ENCODE results near the gene GALNT13. TPM values are rescaled to one million over a fixed set of nuclear protein-coding genes. Genes with fewer than 3 reads are reported as not detected.

The GALNT13 gene
- total and polyA plus RNA-seq, 2 donors (not counting 1 experiment from before 2014, with no cell fraction given) = not detected

- no peaks in the 10 kb centered on the region for H3K27me3 Mint-ChIP-seq
- Histone ChIP-seq H3K79me2 (ENCODE audit: control insufficient read depth, insufficient read depth, low read length) (no peaks in the 10 kb centered on the region), H4K20me1 (ENCODE audit: control insufficient read depth, insufficient read depth, low read length, poor library complexity, severe bottlenecking) (no peaks in the 10 kb centered on the region), H3K4me1 (ENCODE audit: control insufficient read depth in 2 of 2, insufficient read depth in 2 of 2, low read length in 2 of 2) (no peaks in the 10 kb centered on the region), H3K4me3 (ENCODE audit: control extremely low read depth in 1 of 5, extremely low read depth in 1 of 5, insufficient read depth in 1 of 5, low read depth in 2 of 5, low read length in 4 of 5) (no peak overlapping the region), H3K27ac (ENCODE audit: low read length in 2 of 2) (no peak overlapping the region), H3K9me3 (ENCODE audit: control extremely low read depth in 1 of 3, control insufficient read depth in 2 of 3, insufficient read depth in 1 of 3, low read length in 2 of 3) (no peaks in the 10 kb centered on the region), H3K27me3 (replicated peaks in 1 of 4; ENCODE audit: control extremely low read depth in 1 of 4, control insufficient read depth in 3 of 4, insufficient read depth in 4 of 4, low read length in 3 of 4) (no peaks in the 10 kb centered on the region), H2AFZ (ENCODE audit: insufficient read depth, low read depth, low read length, poor library complexity, severe bottlenecking) (no peak overlapping the region), H3K36me3 (replicated peaks in 1 of 2; ENCODE audit: control extremely low read depth in 1 of 2, control insufficient read depth in 1 of 2, extremely low read depth in 1 of 2, insufficient read depth in 2 of 2, low read length in 1 of 2) (no peaks in the 10 kb centered on the region), H3K9ac (ENCODE audit: low read length) (no peak overlapping the region), H3K4me2 (replicated peaks; ENCODE audit: low read depth, low read length, poor library complexity, severe bottlenecking) (no peak overlapping the region)
- no peaks in the 10 kb centered on the region for H3K9me3 Mint-ChIP-seq (ENCODE audit: insufficient read depth)
- intact Hi-C loops (cut with micrococcal nuclease) = no loop called here
- DNase-seq = no peak
- H3K4me1 Mint-ChIP-seq = no peaks in the 10 kb centered on the region
- no peak overlapping the region for H3K4me3 Mint-ChIP-seq
- WGBS (ENCODE audit: insufficient coverage) = no CpG with 5 or more reads among the region's 3 CpGs
- no peak overlapping the region for H3K27ac Mint-ChIP-seq
- no peak for ATAC-seq (ENCODE audit: low read depth)
- POLR2A ChIA-PET = no interaction called here
- CTCF ChIA-PET = no interaction called here
- no peak for TF ChIP-seq CTCF (IDR thresholded peaks at IDR 0.05)
- TF ChIP-seq EZH2 (IDR thresholded peaks at IDR 0.05; ENCODE audit: borderline replicate concordance, insufficient read depth, low read depth, low read length, poor library complexity, severe bottlenecking) = no peak
Measured at GRCh38 chr2:154029504-154029903, 157.8 kb downstream of the GALNT13 start.

- Mint-ChIP-seq H3K4me3 (no peak overlapping the region), H3K9me3 (ENCODE audit: insufficient read depth) (no peaks in the 10 kb centered on the region), H3K27ac (no peak overlapping the region), H3K4me1 (no peaks in the 10 kb centered on the region), H3K27me3 (no peaks in the 10 kb centered on the region)
- ATAC-seq (ENCODE audit: low read depth) (no peak), DNase-seq (no peak)
- no peak overlapping the region for H3K4me3 ChIP-seq (ENCODE audit: control extremely low read depth in 1 of 5, extremely low read depth in 1 of 5, insufficient read depth in 1 of 5, low read depth in 2 of 5, low read length in 4 of 5)
- H3K79me2 ChIP-seq (ENCODE audit: control insufficient read depth, insufficient read depth, low read length) = no peaks in the 10 kb centered on the region
- intact Hi-C loops (cut with micrococcal nuclease) = no loop called here
- no peaks in the 10 kb centered on the region for H3K27me3 ChIP-seq (replicated peaks in 1 of 4; ENCODE audit: control extremely low read depth in 1 of 4, control insufficient read depth in 3 of 4, insufficient read depth in 4 of 4, low read length in 3 of 4)
- H3K36me3 ChIP-seq (replicated peaks in 1 of 2; ENCODE audit: control extremely low read depth in 1 of 2, control insufficient read depth in 1 of 2, extremely low read depth in 1 of 2, insufficient read depth in 2 of 2, low read length in 1 of 2) = no peaks in the 10 kb centered on the region
- POLR2A ChIA-PET = interaction anchor here (0.7 kb wide), 1 partner anchor 1144 kb away, joined by 10 read pairs; no protein-coding TSS in a partner anchor
- H3K4me2 ChIP-seq (replicated peaks; ENCODE audit: low read depth, low read length, poor library complexity, severe bottlenecking) = no peak overlapping the region
- CTCF ChIA-PET = no interaction called here
- no peak for TF ChIP-seq EZH2 (IDR thresholded peaks at IDR 0.05; ENCODE audit: borderline replicate concordance, insufficient read depth, low read depth, low read length, poor library complexity, severe bottlenecking)
- no peak for TF ChIP-seq CTCF (IDR thresholded peaks at IDR 0.05)
- H3K4me1 ChIP-seq (ENCODE audit: control insufficient read depth in 2 of 2, insufficient read depth in 2 of 2, low read length in 2 of 2) = no peaks in the 10 kb centered on the region
- H4K20me1 ChIP-seq (ENCODE audit: control insufficient read depth, insufficient read depth, low read length, poor library complexity, severe bottlenecking) = no peaks in the 10 kb centered on the region
- no CpG with 5 or more reads among the region's 3 CpGs for WGBS (ENCODE audit: insufficient coverage)
- peaks cover 0 to under 1% (median 0%) of the 10 kb centered on the region in 3 donors for H3K9me3 ChIP-seq (ENCODE audit: control extremely low read depth in 1 of 3, control insufficient read depth in 2 of 3, insufficient read depth in 1 of 3, low read length in 2 of 3)
- no peak overlapping the region for H2AFZ ChIP-seq (ENCODE audit: insufficient read depth, low read depth, low read length, poor library complexity, severe bottlenecking)
- no peak overlapping the region for H3K9ac ChIP-seq (ENCODE audit: low read length)
- no peak overlapping the region for H3K27ac ChIP-seq (ENCODE audit: low read length in 2 of 2)
Measured at GRCh38 chr2:154032220-154032619, 160.5 kb downstream of the GALNT13 start.
